Measurements from ENCODE around the gene SMARCC2. TPM values are rescaled to one million over a fixed set of nuclear protein-coding genes. Genes with fewer than 3 reads are reported as not detected.
A peak's percentile ranks its signal among the peaks of the same experiment; 100 is the strongest.

The SMARCC2 gene
- total and polyA plus RNA-seq, 2 of the 13 experiments (the other 11 are each of a cell fraction or from before 2014, with no cell fraction given), result 21.3 to 24.1 TPM

DNA sequence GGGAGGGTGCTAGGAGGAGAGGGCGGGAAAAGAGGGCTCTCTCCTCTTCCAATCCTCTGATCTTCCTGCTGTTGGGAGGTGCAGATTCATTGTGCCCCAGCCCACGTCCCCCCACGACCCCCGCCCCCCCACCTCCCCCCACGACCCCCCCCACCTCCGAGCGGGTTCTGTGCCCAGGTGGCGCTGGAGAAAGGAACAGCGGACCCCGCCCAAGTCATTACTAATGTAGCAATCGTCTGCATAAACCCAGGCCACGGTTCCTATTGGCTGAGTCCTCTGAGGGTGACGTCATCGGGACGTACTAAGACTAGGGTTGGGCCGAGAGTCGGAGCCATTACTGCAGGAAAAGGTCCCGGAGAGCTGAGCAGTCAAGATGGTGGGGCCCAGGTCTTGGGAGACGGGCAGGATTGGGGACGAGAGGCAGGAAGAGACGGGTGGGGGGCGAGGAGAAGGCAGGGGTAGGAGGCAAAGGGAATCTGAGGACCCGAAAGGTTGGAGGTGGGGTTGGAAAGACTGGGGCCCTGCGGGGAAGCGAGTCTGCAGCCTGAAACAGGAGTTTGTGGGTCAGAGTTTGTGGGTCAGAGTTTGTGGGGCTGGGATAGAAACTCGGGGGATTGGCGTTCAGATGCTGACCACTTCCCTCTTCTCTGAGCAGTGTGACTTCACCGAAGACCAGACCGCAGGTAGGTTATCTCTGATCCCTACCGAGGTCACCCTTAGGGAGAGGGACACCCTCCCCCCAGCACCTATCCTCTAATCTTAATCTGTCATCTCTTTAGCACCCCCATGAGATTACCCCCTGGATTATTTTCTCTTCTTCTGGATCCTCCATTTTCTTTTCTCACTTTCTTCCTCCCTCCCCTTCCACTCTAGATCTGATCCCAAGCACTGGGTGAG lies 31.0 kb downstream of the SMARCC2 start, which contains the start of gene MYL6 (continued):
- TF ChIP-seq, protein P1, sequence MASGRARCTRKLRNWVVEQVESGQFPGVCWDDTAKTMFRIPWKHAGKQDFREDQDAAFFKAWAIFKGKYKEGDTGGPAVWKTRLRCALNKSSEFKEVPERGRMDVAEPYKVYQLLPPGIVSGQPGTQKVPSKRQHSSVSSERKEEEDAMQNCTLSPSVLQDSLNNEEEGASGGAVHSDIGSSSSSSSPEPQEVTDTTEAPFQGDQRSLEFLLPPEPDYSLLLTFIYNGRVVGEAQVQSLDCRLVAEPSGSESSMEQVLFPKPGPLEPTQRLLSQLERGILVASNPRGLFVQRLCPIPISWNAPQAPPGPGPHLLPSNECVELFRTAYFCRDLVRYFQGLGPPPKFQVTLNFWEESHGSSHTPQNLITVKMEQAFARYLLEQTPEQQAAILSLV (CRISPR knock-in tag; IDR thresholded peaks at IDR 0.05; ENCODE audit: borderline replicate concordance), result no peak
- TF ChIP-seq, protein P2, sequence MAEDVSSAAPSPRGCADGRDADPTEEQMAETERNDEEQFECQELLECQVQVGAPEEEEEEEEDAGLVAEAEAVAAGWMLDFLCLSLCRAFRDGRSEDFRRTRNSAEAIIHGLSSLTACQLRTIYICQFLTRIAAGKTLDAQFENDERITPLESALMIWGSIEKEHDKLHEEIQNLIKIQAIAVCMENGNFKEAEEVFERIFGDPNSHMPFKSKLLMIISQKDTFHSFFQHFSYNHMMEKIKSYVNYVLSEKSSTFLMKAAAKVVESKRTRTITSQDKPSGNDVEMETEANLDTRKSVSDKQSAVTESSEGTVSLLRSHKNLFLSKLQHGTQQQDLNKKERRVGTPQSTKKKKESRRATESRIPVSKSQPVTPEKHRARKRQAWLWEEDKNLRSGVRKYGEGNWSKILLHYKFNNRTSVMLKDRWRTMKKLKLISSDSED (CRISPR knock-in tag; IDR thresholded peaks at IDR 0.05), result no peak
- no peak for TF ChIP-seq ZNF543 (CRISPR knock-in tag; IDR thresholded peaks at IDR 0.05)
- no peak for TF ChIP-seq ATF7-NPFF (CRISPR knock-in tag; IDR thresholded peaks at IDR 0.05; ENCODE audit: low read depth)
- TF ChIP-seq, protein P3, sequence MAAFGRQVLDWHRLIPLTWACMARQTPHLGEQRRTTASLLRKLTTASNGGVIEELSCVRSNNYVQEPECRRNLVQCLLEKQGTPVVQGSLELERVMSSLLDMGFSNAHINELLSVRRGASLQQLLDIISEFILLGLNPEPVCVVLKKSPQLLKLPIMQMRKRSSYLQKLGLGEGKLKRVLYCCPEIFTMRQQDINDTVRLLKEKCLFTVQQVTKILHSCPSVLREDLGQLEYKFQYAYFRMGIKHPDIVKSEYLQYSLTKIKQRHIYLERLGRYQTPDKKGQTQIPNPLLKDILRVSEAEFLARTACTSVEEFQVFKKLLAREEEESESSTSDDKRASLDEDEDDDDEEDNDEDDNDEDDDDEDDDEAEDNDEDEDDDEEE (CRISPR knock-in tag; IDR thresholded peaks at IDR 0.05), result no peak
- TF ChIP-seq FLYWCH1 (CRISPR knock-in tag; IDR thresholded peaks at IDR 0.05), result no peak
- TF ChIP-seq HHEX (CRISPR knock-in tag; IDR thresholded peaks at IDR 0.05), result no peak
- TF ChIP-seq ZNF781 (CRISPR knock-in tag; IDR thresholded peaks at IDR 0.05; ENCODE audit: borderline replicate concordance, not compliant biosample characterization), result no peak
- TF ChIP-seq MZF1 (CRISPR knock-in tag; IDR thresholded peaks at IDR 0.05; ENCODE audit: borderline replicate concordance), result no peak
- no peak for TF ChIP-seq NR2C2 (CRISPR knock-in tag; IDR thresholded peaks at IDR 0.05; ENCODE audit: borderline replicate concordance)
- TF ChIP-seq, protein P4, sequence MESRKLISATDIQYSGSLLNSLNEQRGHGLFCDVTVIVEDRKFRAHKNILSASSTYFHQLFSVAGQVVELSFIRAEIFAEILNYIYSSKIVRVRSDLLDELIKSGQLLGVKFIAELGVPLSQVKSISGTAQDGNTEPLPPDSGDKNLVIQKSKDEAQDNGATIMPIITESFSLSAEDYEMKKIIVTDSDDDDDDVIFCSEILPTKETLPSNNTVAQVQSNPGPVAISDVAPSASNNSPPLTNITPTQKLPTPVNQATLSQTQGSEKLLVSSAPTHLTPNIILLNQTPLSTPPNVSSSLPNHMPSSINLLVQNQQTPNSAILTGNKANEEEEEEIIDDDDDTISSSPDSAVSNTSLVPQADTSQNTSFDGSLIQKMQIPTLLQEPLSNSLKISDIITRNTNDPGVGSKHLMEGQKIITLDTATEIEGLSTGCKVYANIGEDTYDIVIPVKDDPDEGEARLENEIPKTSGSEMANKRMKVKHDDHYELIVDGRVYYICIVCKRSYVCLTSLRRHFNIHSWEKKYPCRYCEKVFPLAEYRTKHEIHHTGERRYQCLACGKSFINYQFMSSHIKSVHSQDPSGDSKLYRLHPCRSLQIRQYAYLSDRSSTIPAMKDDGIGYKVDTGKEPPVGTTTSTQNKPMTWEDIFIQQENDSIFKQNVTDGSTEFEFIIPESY (CRISPR knock-in tag; IDR thresholded peaks at IDR 0.05), result no peak
- TF ChIP-seq, protein P5, sequence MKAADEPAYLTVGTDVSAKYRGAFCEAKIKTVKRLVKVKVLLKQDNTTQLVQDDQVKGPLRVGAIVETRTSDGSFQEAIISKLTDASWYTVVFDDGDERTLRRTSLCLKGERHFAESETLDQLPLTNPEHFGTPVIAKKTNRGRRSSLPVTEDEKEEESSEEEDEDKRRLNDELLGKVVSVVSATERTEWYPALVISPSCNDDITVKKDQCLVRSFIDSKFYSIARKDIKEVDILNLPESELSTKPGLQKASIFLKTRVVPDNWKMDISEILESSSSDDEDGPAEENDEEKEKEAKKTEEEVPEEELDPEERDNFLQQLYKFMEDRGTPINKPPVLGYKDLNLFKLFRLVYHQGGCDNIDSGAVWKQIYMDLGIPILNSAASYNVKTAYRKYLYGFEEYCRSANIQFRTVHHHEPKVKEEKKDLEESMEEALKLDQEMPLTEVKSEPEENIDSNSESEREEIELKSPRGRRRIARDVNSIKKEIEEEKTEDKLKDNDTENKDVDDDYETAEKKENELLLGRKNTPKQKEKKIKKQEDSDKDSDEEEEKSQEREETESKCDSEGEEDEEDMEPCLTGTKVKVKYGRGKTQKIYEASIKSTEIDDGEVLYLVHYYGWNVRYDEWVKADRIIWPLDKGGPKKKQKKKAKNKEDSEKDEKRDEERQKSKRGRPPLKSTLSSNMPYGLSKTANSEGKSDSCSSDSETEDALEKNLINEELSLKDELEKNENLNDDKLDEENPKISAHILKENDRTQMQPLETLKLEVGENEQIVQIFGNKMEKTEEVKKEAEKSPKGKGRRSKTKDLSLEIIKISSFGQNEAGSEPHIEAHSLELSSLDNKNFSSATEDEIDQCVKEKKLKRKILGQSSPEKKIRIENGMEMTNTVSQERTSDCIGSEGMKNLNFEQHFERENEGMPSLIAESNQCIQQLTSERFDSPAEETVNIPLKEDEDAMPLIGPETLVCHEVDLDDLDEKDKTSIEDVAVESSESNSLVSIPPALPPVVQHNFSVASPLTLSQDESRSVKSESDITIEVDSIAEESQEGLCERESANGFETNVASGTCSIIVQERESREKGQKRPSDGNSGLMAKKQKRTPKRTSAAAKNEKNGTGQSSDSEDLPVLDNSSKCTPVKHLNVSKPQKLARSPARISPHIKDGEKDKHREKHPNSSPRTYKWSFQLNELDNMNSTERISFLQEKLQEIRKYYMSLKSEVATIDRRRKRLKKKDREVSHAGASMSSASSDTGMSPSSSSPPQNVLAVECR (CRISPR knock-in tag; IDR thresholded peaks at IDR 0.05; ENCODE audit: borderline replicate concordance), result peak; percentile 78
- TF ChIP-seq KLF9 (CRISPR knock-in tag; IDR thresholded peaks at IDR 0.05; ENCODE audit: low read depth), result no peak
- TF ChIP-seq, protein P6, sequence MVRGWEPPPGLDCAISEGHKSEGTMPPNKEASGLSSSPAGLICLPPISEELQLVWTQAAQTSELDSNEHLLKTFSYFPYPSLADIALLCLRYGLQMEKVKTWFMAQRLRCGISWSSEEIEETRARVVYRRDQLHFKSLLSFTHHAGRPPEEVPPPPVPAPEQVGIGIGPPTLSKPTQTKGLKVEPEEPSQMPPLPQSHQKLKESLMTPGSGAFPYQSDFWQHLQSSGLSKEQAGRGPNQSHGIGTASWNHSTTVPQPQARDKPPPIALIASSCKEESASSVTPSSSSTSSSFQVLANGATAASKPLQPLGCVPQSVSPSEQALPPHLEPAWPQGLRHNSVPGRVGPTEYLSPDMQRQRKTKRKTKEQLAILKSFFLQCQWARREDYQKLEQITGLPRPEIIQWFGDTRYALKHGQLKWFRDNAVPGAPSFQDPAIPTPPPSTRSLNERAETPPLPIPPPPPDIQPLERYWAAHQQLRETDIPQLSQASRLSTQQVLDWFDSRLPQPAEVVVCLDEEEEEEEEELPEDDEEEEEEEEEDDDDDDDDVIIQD (CRISPR knock-in tag; IDR thresholded peaks at IDR 0.05; ENCODE audit: low read depth), result no peak
- TF ChIP-seq ZNF224 (CRISPR knock-in tag; IDR thresholded peaks at IDR 0.05), result no peak
- TF ChIP-seq GTF3A (CRISPR knock-in tag; conservative IDR thresholded peaks at IDR 0.05), result no peak
- no peak for TF ChIP-seq TRIM24 (CRISPR knock-in tag; IDR thresholded peaks at IDR 0.05)
